K562 (cell line): ENCODE results near the gene SDK1. TPM values are rescaled to one million over a fixed set of nuclear protein-coding genes. Genes with fewer than 3 reads are reported as not detected.

Source experiments
- ATAC-seq: fragments of 200-7000 bp; cut with Tn5 transposase; 3 replicates; pipeline ENCODE4 v1.9.1; 2020; ENCODE audit warnings: moderate library complexity
- BruUV-seq: library from RNA; stranded (reverse); fragments of 400-500 nt; replicated peaks from 2 replicates; lab custom pipeline; 2021; lab: Mats Ljungman, UMichigan
- CTCF ChIA-PET: fragments of 300-600 bp; formaldehyde crosslinking; extraction: SDS; loops from one replicate; lab custom pipeline; 2021; ENCODE audit warnings: low intra/inter-chr PET ratio; lab: Yijun Ruan, JAX
- POLR2A ChIA-PET: fragments of 300-600, 350-650 bp; sonication (Branson Sonifier 250); formaldehyde crosslinking; extraction: SDS; loops from one replicate; lab custom pipeline; 2021; ENCODE audit warnings: antibody characterized with exemption, inconsistent platforms; lab: Yijun Ruan, JAX
- DNase-seq, 4 experiments: peaks; one replicate each; pipeline versions ENCODE4 v3.0.0 to v3.0.0-alpha.2; 2011 to 2018; ENCODE audit warnings: low spot score in 3 of 4, mixed read lengths in 3 of 4; ENCODE audit errors: extremely low read depth in 1 of 4
- FAIRE-seq: peaks from 2 replicates; lab custom pipeline; 2011; peaks lifted over from hg19 to GRCh38; lab: Jason Lieb, UNC
- H2AFZ ChIP-seq: 2 replicates; pipeline ENCODE4 v1.6.0; 2011; ENCODE audit warnings: low read depth, low read length, control low read depth, inconsistent platforms
- H3K27ac ChIP-seq: fragments of 200-600 bp; 3 replicates; pipeline ENCODE4 v1.8.0; 2011; ENCODE audit warnings: low read depth, mild to moderate bottlenecking, control low read depth, inconsistent platforms, low read length, moderate library complexity, mixed read lengths; ENCODE audit errors: extremely low read depth
- H3K27me3 ChIP-seq, 2 experiments: fragments of 300-600 bp in 1 of 2; 2 replicates in 1 of 2; 3 replicates in 1 of 2; pipeline versions ENCODE4 v1.6.0 to v1.8.0; 2011; ENCODE audit warnings: inconsistent platforms in 2 of 2, low read length in 2 of 2, mild to moderate bottlenecking in 1 of 2, mixed read lengths in 1 of 2, moderate library complexity in 1 of 2; ENCODE audit not compliant: control insufficient read depth in 2 of 2, insufficient read depth in 2 of 2
- H3K36me3 ChIP-seq: fragments of 300-600 bp; 3 replicates; pipeline ENCODE4 v1.8.0; 2011; ENCODE audit warnings: mild to moderate bottlenecking, low read length, inconsistent platforms; ENCODE audit not compliant: control insufficient read depth, insufficient read depth
- H3K4me1 ChIP-seq, 2 experiments: fragments of 200-600 bp in 1 of 2; replicated peaks in 1 of 2; 2 replicates in 1 of 2; 3 replicates in 1 of 2; pipeline versions ENCODE4 v1.5.1 to v1.8.0; 2011; ENCODE audit warnings: inconsistent platforms in 2 of 2, low read length in 2 of 2, mild to moderate bottlenecking in 1 of 2, mixed read lengths in 1 of 2, moderate library complexity in 1 of 2; ENCODE audit not compliant: control insufficient read depth in 2 of 2, insufficient read depth in 2 of 2
- H3K4me2 ChIP-seq: 2 replicates; pipeline ENCODE4 v1.6.1; 2011; ENCODE audit warnings: low read length, control low read depth, inconsistent platforms, mixed read lengths; ENCODE audit not compliant: insufficient read depth
- H3K4me3 ChIP-seq: fragments of 200-600 bp; sonication (generic), shearing (Covaris generic); 2 replicates; pipeline ENCODE4 v1.5.1; 2016; ENCODE audit warnings: control low read depth, inconsistent platforms
- H3K79me2 ChIP-seq: fragments of 200-600 bp; 3 replicates; pipeline ENCODE4 v1.8.0; 2011; ENCODE audit warnings: low read length, inconsistent platforms; ENCODE audit not compliant: control insufficient read depth, insufficient read depth
- H3K9ac ChIP-seq, 2 experiments: 2 replicates each; pipeline versions ENCODE4 v1.6.0 to v1.6.1; 2011; ENCODE audit warnings: low read depth in 2 of 2, low read length in 2 of 2, control low read depth in 1 of 2, inconsistent platforms in 1 of 2, mild to moderate bottlenecking in 1 of 2, mixed read lengths in 1 of 2; ENCODE audit not compliant: insufficient read depth in 1 of 2
- H3K9me1 ChIP-seq: one replicate; pipeline ENCODE4 v1.6.0; 2011; ENCODE audit warnings: inconsistent platforms, mild to moderate bottlenecking, low read length, moderate library complexity; ENCODE audit not compliant: control insufficient read depth, insufficient read depth
- H3K9me3 ChIP-seq: replicated peaks from 2 replicates; pipeline ENCODE4 v1.5.1; 2011; ENCODE audit warnings: low read depth, low read length, inconsistent platforms; ENCODE audit not compliant: control insufficient read depth, insufficient read depth
- H4K20me1 ChIP-seq: replicated peaks from 2 replicates; pipeline ENCODE4 v1.6.1; 2011; ENCODE audit warnings: low read length, inconsistent platforms, mixed read lengths; ENCODE audit not compliant: control insufficient read depth, insufficient read depth
- BCL6 ChIP-seq: fragments of 250-450 bp; sonication (Bioruptor Pico); IDR thresholded peaks from 2 replicates; pipeline ENCODE4 v1.4.0; 2020
- FUS ChIP-seq: fragments of 200-400 bp; formaldehyde crosslinking; optimal IDR thresholded peaks from 2 replicates; pipeline ENCODE3; 2017; ENCODE audit warnings: low read depth, low read length
- MTA2 ChIP-seq: fragments of 450-650 bp; IDR thresholded peaks from 2 replicates; pipeline ENCODE4 v1.6.1; 2016; ENCODE audit warnings: low read depth
- NR2C1 ChIP-seq, 2 experiments: fragments of 450-650 bp; IDR thresholded peaks; 2 replicates each; pipeline ENCODE4 v1.6.1; 2017; ENCODE audit warnings: mild to moderate bottlenecking in 2 of 2, antibody characterized with exemption in 1 of 2, inconsistent platforms in 1 of 2, missing compliant biosample characterization in 1 of 2, missing genetic modification characterization in 1 of 2
- POLR2G ChIP-seq: fragments of 200-400 bp; formaldehyde crosslinking; IDR thresholded peaks from 2 replicates; pipeline ENCODE4 v1.6.1; 2017; ENCODE audit warnings: low read depth, mild to moderate bottlenecking, antibody characterized with exemption, low read length, moderate library complexity
- SOX6 ChIP-seq: fragments of 450-650 bp; IDR thresholded peaks from 2 replicates; pipeline ENCODE4 v1.6.1; 2014; ENCODE audit warnings: mild to moderate bottlenecking
- SUPT5H ChIP-seq: fragments of 450-650 bp; IDR thresholded peaks from 2 replicates; pipeline ENCODE4 v1.6.1; 2016
- TCF15 ChIP-seq: fragments of 250-450 bp; sonication (Bioruptor Pico); IDR thresholded peaks from 2 replicates; pipeline ENCODE4 v1.8.0; 2022; ENCODE audit warnings: moderate library complexity, mild to moderate bottlenecking, inconsistent platforms
- XRCC4 ChIP-seq: IDR thresholded peaks from one replicate; pipeline ENCODE4 v1.6.1; 2011; ENCODE audit not compliant: insufficient read depth, insufficient read length; ENCODE audit errors: extremely low read depth
- YY1 ChIP-seq, 3 experiments: IDR thresholded peaks; 2 replicates each; pipeline ENCODE4 v1.6.1; 2011; ENCODE audit warnings: low read length in 2 of 3, mild to moderate bottlenecking in 2 of 3, moderate library complexity in 2 of 3, borderline replicate concordance in 1 of 3, control low read depth in 1 of 3, low read depth in 1 of 3; ENCODE audit not compliant: insufficient read depth in 3 of 3, insufficient replicate concordance in 2 of 3, control insufficient read depth in 1 of 3, insufficient read length in 1 of 3; ENCODE audit errors: extremely low read depth in 1 of 3
- ZC3H4 ChIP-seq: sonication (generic); formaldehyde crosslinking; IDR thresholded peaks from 2 replicates; pipeline ENCODE4 v1.9.0; 2021; ENCODE audit warnings: missing genetic modification reagents, borderline replicate concordance
- ZNF217 ChIP-seq: sonication (generic); formaldehyde crosslinking; IDR thresholded peaks from 2 replicates; pipeline ENCODE4 v1.8.0; 2022; ENCODE audit warnings: mild to moderate bottlenecking, missing genetic modification reagents
- ZNF263 ChIP-seq: sonication (generic); formaldehyde crosslinking; IDR thresholded peaks from 2 replicates; pipeline ENCODE4 v1.8.0; 2022; ENCODE audit warnings: mild to moderate bottlenecking, missing genetic modification reagents, borderline replicate concordance
- WGBS: fragments of 100-300 bp; shearing (Covaris generic); methylation state at CpG from one replicate; pipeline ENCODE4 v1.1.6; 2016; ENCODE audit warnings: low coverage, mixed read lengths; ENCODE audit not compliant: insufficient coverage; ENCODE audit errors: missing lambda C conversion rate; 5-methylcytosine and 5-hydroxymethylcytosine counted together
- in situ Hi-C: fragments of 300-500 bp; cut with MboI; formaldehyde crosslinking; loops from 4 replicates; pipeline ENCODE4 v1.15.0; 2018; ENCODE audit warnings: inconsistent platforms, mixed read lengths
- intact Hi-C: fragments of 100-400 bp; cut with micrococcal nuclease; formaldehyde crosslinking; loops from 2 replicates; pipeline ENCODE4 v1.14.2; 2022
- polyA plus RNA-seq, 8 experiments: library from polyadenylated mRNA; depleted of rRNA in 4 of 8; stranded (reverse) in 5 of 8; unstranded in 3 of 8; fragments of >200 nt; fragmentation: Nextera tagmentation in 2 of 8; fragmentation: Illumina TruSeq in 1 of 8; extraction: Ambion mirVana in 2 of 8; extraction: Trizol in 1 of 8; gene quantifications; 2 replicates each; pipeline versions ENCODE4 v1.2.1 to v1.2.3, GENCODE V29; 2011 to 2014; ENCODE audit warnings: inconsistent platforms in 1 of 8, missing spikeins in 1 of 8
- total RNA-seq, 7 experiments: library from RNA; depleted of rRNA in 6 of 7; stranded (reverse); fragments of >200 nt in 6 of 7; fragmentation: Illumina TruSeq in 2 of 7; extraction: Trizol in 2 of 7; gene quantifications; 2 replicates each; pipeline versions ENCODE4 v1.2.1 to v1.2.3, GENCODE V29; 2011 to 2021; ENCODE audit warnings: low replicate concordance in 1 of 7

Gene SDK1
- total and polyA plus RNA-seq, 9 of the 15 experiments (the other 6 are each of a cell fraction or from before 2014, with no cell fraction given) = 0.16 TPM; not detected in 8

DNA sequence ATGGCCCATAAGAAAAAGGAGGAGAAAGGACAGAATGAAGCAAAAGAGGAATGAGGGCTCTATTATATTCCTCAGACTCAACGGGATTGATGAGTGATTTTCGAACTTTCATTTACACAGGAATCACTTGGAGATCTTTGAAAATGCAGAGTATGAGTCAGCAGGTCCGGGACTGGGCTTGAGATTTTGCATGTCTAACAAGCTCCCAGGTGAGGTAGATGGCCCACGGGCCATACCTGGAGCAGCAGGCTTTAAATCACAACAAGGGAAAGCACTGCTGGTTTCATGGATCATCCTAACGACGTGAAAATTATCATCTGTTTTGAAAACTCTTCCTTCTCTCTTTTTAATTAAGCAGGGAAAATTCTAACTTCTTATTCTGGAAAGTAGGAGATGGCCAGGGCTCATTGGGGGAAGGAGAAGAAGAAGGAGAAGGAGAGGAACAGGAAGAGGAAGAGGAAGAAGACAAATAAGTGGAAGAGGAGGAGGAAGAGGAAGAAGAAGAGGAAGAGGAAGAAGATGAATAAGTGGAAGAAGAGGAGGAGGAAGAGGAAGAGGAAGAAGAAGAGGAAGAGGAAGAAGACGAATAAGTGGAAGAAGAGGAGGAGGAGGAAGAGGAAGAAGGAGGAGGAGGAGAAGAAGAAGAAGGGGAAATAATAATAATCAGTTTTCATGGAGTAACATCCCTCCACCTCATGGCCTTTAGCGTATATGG is 3.8 kb upstream of the SDK1 start (continued):
- TF ChIP-seq YY1 (IDR thresholded peaks at IDR 0.05; ENCODE audit: borderline replicate concordance in 1 of 3, control insufficient read depth in 1 of 3, extremely low read depth in 1 of 3, insufficient read depth in 3 of 3, insufficient read length in 1 of 3, insufficient replicate concordance in 2 of 3, low read depth in 1 of 3, low read length in 2 of 3) = no peak
- TF ChIP-seq POLR2G = no peak

DNA sequence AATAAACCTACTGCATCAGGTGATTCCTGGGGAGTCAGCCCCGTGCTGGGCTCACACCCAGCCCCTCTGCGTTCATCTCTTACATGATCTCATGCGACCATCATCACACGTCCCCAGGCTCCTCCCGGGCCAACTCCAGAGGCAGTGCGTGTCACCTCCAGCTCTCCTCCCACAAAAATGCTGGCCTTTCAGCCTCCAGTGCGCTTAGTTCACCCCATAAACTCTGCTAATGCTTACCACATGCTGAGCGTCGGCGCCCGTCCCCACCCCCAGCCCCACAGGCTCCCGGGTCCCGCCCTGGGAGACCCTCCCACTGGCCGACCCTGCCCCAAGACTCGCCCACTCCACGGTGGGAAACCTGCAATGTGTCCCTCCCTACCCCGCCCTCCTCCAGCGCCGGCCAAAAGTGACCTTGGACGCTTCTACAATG is 816 bp upstream of the SDK1 start:
- Histone ChIP-seq H3K4me2 (no peak overlapping the region), H3K9me3 (no peaks in the 10 kb centered on the region), H3K4me3 (no peak overlapping the region), H3K27me3 (peaks cover 0 to 2% of the 10 kb centered on the region in 2 experiments; a peak in 2 of 5 replicates), H3K79me2 (no peaks in the 10 kb centered on the region), H3K36me3 (no peaks in the 10 kb centered on the region), H3K9me1 (no peaks in the 10 kb centered on the region), H3K9ac (no peak overlapping the region), H4K20me1 (no peaks in the 10 kb centered on the region), H3K4me1 (peaks cover 0 to 14% of the 10 kb centered on the region in 2 experiments; a peak in 2 of 5 replicates), H2AFZ (no peak overlapping the region), H3K27ac (no peak overlapping the region)
- ChIA-PET POLR2A (interaction anchor here (0.5 kb wide), 1 partner anchor 82 kb away, joined by 3 read pairs; no protein-coding TSS in a partner anchor), CTCF (interaction anchor here (0.6 kb wide), 1 partner anchor 135 kb away, joined by 3 read pairs; no protein-coding TSS in a partner anchor)
- in situ Hi-C loops (no loop called here), intact Hi-C loops (no loop called here)
- BruUV-seq = no TSS peak
- ATAC-seq (no peak), FAIRE-seq (no peak), DNase-seq (no peak)
- TF ChIP-seq ZNF263 (CRISPR knock-in tag) (no peak), NR2C1 (IDR thresholded peaks at IDR 0.05) (no peak), NR2C1 (tag; IDR thresholded peaks at IDR 0.05) (no peak), SOX6 (no peak), BCL6 (no peak), FUS (no peak), MTA2 (no peak), SUPT5H (no peak), XRCC4 (no peak), ZC3H4 (no peak), TCF15 (no peak), ZNF217 (CRISPR knock-in tag) (no peak)
- 9% methylated on average over 13 of the region's 20 CpGs for WGBS
